Stimulated activated CD4-positive, alpha-beta T cell treated with anti-CD3 and anti-CD28 coated beads, Interleukin-15, amount 100 ng/mL, for 48 hours (primary cell): Measurements from ENCODE around the gene CYP11A1.

Source experiments
- DNase-seq, 2 donors: peaks; one replicate each; pipeline ENCODE4 v3.0.0-alpha.2; 2020; ENCODE audit warnings: low read depth in 2 of 2

CYP11A1 gene

DNA sequence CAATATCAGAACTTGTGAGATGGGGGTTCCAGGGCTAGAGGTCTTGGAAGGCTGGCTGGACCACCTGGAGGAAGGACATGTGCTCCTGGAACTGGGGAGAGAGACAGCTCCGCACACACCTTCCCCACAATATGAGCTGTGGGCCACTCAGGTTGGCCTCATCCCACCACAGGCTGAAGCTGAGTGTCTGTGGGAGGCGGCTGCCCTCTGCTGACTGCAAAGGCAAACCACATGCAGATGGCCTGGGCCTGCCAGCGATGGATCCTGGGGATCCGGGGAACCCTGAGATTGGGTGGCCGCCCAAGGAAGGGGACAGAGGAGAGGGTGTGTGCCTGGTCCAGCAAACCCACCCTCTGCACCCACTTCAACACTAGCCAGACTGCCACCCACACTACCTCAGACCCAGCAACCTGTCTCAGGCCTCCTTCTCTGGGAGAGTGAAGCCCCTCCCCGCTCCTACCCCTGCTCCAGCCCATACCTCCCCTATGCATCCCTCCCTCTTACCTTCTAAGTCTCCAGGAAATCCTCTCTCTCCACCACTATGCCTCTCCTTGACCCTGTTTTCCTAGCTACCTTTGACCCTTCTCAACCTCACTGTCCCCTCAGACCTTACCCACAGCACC, 44.8 kb downstream of the CYP11A1 start:
- DNase-seq: peak; percentile 33 to 41

DNA sequence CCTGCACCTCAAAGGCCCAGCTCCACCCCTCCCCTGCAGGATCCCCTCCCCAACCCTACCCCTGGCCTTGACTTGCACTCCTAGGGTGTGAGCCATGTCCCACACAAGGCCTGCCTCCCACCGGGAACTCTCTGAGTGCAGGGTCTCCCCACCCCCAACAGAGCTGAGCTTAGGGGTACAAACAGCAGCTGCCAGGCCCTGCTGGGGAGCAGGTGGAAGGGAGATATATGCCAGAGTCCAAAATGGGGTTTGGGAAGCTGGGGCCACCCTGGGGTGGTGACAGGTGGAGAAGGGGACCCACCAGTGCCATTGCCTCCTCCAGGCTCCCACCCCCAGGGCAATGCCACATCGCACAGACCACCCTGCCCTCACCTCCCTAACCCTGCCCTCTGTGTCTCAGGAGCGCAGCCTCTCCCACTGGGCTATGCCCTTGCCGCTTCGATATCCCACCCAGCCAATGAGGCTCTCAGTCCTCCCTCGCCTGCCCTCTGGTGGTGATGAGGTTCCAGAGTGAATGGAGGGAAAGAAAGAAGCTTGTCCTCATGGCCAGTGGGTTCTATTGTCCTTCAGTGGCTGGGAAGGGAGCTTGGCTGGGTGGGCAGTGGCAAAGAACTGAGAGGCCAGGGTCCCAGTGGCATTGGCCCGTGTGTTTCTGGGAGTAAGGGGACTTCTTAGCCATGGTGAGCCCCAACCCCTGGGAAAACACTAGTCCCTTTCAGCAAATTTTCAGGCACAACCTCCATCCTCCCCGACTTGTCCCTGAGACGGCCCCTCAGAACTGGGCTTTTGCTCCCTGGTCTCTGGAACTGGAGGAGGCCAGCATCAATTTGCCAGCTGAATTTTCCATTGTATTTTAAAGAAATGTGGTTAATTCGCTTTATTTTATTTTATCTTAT, 46.8 kb downstream of the CYP11A1 start:
- peak in 1 of 2 donors; percentile 38 for DNase-seq

DNA sequence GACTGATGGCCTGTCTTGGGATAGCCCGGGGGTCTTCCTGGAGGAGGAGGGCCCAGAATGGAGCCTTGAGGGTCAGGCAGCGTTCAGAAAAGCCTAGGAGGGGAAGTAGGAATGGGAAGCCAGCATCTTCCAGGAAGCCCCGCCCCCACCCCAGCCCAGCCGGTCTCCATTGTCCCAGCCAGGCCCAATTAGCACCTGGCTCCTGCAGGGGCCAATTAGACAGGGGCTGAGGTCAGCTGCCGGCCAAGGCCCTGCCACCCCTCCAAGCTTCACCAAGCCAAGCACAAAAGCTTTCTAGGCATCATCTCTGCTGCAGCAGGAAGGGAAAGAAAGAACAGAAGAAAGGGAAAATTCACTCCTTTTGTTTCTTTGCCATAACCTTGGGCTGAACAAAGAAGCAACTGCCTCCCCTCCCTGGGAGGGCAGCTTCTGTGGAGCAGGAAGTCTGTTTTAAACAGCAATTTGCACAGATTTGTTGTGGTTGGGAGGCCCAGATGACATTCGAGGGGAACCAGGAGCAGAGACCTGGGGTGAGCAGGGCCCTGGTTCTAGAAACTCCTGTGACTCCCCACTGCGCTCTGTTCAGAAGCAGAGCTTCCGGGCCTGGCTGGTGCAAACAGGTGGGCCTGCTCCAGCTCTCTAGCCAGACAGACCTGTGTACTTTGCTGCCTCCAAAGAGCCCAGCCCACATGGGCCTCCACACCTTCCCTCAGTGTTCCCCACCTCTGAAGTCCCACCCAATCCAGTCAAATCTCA, 47.7 kb downstream of the CYP11A1 start:
- no peak for DNase-seq

DNA sequence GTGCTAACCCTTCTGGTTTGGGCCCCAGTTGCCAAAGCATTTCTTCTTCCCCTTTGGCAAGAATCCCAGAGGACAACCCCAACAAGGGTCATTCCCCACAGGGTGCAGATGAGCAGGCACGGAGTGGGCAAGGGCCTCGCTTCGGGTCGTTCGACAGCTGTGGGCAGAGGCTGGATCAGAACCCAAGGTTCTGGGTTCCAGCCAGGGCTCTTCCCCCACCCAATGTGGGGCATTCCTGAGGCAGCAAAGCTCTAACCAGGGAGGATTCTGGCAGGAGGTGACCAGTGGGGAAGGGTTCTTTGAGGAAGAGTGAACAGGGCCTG, 48.3 kb downstream of the CYP11A1 start:
- DNase-seq: no peak

DNA sequence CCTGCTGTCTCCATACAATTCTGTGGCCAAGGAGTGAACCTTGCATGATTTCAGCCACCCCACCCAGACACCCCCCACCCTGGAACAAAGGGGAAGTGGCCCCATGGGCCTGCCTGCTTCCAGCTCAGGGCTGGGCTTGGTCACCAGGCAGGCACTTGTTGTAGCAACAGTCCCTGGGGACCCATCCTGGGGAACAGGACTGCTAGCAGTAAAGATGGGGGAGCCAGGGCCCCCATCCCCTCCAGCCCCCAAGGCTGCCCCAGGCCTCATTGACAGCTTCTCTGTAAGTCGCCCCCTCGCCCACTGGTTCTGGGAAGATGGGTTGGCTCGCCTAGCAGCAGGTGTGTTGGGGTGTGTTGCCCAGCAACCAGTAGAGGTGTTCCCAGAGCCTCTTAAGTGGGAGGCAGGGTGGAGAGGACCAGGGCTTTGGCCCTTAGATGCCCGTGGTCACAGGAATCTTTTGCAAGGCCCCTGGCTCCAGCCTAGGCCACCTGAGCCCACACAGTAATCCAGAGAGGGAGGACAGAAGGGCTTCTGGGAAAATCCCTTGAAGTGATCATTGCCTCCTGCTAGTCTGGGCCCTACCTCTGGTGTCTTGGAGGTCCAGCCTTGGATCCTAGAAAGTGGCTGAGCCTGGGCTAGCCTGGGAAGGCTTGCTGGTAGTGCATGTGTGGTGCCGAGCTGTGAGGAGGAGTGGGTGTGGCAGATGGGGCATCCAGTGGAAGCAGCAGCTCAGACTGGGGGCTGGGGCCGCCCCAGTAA, 48.9 kb downstream of the CYP11A1 start:
- no peak for DNase-seq

DNA sequence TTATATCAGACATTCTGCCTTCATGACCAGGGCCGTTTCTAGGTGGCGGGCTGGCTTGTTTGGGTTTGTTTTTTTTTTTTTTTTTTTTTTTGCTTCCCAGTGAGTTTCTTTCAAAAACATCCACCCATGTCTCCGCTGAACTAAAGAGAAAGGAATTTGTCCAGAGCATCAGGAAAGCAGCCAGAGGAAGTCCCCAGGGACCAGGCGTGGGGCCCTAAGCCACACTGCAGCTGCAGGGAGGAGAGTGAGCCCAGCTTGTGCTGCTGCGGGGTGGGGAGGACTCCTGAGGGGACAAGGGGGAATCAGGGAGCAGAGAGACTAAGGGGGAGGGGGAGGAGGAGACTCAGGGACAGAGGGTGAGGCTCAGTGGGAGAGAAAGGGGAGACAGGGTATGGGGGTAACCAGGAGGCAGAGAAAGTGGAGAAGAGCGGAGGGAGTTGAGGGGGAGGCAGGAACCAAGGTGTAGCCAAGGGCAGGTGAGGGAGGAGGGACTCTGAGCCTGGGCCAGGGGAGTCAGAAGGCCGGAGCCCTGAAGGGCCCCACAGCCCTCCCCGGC, 49.5 kb downstream of the CYP11A1 start:
- DNase-seq: no peak

DNA sequence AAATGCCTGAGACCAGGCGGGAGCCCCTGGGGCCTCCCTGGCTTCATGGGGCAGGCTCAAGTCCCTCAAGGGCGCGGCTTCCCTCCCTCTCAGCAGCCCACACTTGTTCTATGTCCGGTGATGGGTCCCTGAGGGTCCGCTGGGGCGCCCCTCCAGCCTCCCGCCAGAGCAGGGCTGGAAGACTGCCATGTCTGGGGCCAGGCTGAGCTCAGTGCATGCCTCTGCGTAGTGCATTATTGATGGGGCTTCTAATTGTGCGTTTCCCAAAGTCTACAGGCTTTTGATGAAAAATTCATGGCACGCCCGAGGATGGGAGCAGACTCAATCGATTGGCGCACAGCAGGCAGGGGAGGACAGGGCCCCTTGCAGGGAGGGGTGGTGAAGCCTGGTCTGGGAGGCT, 51.3 kb downstream of the CYP11A1 start:
- no peak for DNase-seq

DNA sequence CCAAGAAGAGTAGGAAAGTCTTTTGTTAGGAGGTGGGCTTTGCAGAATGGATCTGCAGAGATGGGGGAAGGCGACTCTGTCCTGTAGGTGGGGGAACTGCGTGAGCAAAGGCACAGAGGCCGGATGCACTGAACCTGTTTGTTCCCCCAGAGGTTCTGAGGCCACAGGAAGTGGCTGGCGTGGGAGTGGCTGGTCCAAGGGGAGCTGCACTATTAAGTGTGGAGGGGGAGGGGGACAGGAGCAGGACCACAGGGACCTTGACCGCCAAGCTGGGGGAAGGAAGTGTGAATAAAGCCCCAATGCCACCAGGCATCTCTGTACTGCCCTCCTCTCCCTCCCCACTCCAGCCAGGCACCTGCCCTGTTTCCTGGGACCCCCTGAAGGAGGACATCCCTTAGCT, 51.8 kb downstream of the CYP11A1 start:
- DNase-seq: peak in 1 of 2 donors; percentile 12

DNA sequence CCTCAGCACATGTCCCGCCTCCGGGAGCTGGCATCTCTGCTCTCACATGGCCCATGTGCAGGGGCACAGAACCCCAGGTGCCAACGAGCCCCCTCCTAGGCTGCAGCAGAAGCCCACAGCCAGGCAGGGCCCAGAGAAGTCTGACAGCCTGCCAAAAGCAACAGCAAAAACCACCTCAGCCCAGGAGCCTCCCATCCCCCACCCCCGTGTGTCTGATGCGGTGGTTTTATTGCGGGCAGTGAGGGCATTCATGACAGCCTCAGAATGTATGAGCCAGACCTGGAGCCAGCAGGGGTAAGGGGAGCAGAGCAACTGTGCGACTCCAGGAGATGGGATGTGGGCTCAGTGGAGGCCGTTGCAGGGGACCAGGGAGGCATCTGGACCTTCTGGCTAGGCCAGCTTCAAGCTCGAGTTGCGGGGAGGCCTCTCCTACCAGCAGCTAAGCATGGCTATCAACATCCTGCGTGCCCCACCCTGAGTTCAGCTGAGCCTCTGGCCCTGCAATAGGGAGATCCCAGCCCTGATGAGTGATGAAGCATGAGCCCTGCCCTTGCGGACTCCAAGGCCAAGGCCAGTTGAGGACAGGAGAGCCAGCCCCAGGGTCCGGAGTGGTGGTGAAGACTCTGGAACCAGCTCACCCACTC, 52.5 kb downstream of the CYP11A1 start:
- DNase-seq: peak in 1 of 2 donors; percentile 27

DNA sequence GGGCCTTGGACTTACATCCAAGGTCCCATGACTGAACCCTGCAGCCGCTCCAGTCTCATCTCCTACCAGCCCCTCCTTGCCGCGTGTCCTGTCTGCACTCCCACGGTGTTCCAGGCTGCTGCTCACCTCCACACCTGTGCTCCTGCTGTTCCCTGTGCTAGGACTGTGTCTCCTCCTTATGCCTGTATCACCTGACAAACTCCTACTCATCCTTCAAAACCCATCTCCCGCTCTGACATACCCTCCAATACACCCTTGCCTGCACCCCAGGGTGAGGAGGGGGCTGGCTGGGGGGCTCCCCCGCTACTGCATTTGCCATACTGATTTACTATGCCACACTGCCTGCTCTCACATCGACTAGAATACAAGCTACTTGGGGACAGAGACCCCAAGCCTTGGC, 53.6 kb downstream of the CYP11A1 start:
- no peak for DNase-seq

DNA sequence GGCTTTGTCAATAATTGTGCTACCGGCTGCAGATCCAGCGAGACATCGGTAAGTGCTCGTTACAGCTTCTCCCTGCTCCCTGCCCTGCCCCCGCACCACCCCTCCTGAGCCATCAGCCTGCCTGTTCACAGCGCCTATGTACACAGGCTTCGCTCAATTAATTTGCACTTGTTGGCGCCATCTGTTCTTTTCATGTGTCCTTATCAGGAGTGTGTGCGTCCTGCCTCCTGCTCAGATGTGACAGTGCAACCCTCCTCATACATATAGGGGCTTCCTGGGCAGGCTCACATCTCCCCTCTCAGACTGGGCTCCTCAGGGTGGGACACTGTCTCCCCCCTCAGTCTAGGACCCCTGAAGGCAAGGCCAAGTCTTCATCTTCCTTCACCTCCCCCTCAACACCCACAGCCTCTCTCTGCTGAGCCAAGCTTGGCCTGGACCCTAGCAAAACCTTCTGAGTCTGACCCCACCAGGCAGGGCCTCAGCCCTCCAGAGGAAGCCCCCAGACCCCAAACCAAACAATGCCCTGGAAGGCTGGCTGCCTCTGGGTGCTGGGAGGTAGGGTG, 54.9 kb downstream of the CYP11A1 start:
- no peak for DNase-seq

DNA sequence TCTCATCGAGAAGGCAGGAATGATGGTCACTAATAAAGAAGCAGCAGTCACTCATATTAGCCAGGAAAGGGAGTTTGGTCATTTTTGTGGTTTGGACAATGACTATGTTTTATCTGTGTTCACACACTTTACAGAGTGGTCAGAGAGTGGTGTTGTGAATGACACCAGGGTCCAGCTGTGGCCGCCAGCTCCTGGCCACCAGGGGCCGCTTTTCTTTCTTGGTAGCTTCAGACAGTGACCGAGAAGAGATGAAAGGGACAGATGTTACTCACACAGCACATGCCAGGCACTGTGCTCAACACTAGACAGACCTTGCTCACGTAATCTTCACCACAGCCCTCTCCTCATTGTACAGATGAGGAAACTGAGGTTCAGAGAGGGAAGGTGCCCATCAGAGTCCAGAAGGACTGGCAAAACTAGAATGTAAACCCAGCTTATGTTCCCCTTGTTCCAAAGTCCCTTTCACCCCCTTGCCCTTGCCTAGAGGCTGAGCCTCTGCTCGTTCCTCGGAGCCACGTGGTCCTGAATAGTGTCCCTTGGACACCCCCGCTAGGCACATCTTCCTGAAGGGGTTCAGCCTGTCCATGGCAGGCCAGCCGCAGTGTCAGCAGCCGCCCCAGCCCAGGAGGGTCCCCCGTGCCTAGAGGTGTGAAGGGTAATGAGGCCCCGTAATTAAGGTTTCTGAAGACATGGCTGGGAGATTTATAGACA, 55.6 kb downstream of the CYP11A1 start:
- no peak for DNase-seq

DNA sequence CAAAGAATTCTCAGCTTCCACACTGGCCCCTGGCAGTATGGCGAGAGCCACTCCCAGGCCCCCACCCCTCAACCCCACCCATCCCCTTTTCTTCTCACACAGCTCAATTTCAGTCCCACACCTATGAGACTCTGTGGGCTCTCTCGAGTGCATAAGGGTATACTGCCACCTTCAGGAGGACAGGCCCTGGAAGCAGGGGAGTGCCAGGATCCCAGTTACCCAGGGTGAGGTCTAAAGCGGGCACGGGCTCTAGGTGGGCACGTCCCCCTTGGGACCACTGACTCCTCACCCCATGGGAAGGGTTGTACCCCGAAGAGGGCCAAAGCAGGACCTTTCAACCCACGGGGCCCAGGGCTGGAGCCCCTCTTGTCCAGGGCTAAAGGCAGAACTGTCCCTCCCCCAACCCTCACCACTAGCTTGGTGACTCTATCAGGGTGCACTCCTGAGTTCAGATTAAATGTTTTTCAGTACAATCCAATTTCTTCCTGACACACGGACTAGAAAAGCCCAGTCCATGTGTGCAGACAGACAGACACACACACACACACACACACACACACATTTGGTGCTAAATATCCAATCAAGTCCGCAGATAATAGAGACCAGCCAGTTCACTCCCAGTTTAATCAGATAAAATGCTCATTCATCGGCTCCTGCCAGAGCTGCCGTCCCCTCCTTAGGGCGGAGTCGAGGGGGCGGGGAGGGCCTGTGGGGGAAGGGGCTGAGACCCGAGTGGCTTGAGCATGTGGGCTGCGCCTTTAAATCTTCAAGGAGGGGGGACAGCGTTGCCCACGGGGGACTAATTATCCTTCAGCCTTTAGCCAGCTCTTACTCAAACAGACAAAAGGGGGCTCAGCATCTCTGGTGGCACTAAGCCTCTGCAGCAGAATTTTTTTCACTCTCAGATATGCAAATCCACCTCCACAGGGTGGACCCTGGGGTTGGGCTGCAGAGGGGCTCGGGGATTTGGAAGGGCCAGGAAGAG, 59.3 kb downstream of the CYP11A1 start:
- DNase-seq: peak in 1 of 2 donors; percentile 27

DNA sequence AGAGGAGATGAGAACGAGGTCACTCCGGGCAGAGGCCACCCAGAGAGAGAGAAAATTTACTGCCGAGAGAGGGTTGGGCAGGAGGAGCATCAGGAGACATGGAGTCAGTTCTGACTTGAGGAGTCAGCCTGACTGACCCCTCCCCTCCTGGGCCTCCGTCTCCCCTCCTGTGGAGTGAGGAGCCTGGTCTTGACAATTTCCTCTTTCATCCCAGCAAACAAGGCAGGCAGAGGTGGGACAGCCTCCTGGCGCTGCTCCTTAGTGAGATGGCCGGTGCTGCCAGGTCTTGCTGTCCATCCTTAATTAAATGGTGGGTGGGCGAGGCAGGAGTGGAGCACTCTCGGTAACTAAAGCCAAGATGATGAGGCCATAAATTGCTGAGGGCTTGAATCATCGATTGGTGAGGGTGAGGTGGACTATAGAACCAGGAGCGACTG, 60.6 kb downstream of the CYP11A1 start:
- no peak for DNase-seq

DNA sequence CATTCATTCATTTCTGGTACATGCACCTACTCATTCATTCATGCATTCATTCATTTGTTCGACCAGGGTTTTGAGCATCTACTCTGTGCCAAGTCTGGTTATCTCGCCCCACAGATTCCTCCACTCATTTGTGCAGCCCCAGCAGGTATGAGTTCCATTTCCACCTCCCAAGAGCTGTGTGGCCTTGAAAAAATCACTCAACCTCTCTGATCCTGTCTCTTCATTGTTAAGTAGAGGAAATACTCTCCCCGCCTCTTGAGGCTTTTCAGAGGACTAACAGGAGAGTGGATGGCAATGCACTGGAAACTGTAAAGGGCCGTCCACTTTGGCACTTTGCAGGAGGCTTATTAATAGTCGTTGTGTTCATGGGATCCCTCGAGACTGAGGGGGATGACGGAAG, 61.8 kb downstream of the CYP11A1 start:
- no peak for DNase-seq

DNA sequence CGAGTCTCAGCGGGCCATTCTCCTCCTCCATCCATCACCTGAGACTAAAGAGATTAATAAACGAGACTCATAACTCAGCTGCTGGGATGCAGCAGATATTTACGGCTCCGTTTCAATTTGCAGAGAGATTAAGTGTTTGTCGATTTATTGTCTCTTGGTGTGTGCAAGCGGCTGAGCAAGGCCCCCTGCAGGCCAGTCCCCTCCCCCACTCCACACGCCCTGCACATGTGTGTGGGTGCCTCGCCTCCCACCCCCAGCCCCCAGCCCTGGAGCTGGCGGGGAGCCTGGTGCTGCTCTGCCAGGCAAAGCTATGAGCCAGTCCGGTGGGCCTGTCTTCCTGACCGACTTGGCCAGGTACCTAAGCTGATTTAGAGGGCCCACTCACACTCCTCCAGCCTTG, 63.0 kb downstream of the CYP11A1 start:
- no peak for DNase-seq

DNA sequence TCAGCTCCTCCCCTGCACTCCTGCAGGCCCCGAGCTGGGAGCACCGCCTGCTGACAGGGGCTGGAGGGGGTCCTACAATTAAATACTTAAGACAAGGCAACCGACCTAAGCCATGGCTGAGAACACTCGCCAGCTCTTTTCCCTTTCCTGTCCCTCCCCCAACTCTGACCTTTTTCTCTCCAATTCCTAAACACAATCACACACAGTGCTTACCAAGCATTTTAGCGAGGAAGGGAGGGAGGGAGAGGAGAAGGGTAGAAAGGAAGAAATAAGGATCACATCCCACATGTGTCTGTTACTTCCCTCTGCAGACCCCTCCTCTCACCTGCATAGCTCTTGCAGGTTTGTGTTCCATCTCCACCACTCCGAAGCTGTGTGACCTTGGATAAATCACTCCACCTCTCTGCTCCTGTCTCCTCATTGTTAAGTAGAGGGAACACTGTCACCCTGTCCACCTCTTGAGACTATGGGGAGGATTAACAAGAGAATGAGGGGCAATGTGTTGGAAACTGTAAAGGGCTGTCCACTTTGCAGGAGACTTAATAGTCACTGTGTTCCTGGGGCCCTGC, 63.6 kb downstream of the CYP11A1 start:
- no peak for DNase-seq

DNA sequence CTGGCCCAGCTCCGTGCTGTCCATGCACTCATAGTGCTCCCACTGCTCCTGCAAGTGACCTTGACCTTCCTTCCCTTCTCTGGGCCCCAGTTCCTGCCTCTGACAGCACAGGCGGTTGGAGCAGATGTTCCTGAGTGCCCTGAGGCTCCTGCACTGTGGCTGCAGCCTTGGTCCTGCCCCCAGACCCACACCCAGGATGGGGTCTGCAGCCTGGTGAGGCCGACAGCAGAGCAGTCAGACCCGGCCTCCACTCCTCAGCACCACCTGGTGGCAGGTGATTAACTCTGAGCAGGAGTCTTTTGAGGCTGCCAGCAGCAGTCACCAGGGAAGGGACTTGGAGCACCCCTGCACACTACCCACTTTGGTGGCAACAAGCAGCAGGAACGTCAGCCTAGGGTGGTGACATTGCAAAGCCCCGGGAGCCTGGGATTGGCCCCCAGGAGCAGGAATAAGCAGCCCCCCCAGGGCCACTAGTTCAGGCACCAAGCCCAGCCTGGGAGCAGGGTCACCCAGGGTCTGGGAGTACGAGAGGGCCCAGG, 64.6 kb downstream of the CYP11A1 start:
- peak in 1 of 2 donors; percentile 28 for DNase-seq
